ENCODE measurements around the gene SH3GL2.

The SH3GL2 gene

DNA sequence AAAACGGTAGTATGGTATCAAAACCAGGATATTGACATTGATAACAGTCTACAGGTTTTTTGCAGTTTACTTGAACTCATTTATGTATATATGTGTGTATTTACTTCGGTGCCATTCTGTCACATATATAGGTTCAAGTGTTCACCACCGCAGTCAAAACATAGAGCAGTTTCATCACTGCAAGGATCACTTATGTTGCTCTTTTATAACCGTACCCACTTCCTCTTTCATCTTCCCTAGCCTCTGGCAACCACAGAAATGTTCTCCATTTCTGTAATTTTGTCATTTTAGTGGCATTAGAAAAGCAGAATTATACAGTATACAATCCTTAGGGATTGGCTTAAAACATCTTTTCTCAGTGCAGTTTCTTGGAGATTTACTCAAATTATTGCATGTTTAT lies 90.3 kb downstream of the SH3GL2 start:
- no peak for DNase-seq

GRCh38 chr9:17682684-17683083 lies 103.8 kb downstream of the SH3GL2 start:
- DNase-seq: no peak

GRCh38 chr9:17688834-17689233 lies 110.0 kb downstream of the SH3GL2 start:
- DNase-seq: no peak

- DNase-seq: no peak
Observed at GRCh38 chr9:17694336-17694735, 115.5 kb downstream of the SH3GL2 start.

DNA sequence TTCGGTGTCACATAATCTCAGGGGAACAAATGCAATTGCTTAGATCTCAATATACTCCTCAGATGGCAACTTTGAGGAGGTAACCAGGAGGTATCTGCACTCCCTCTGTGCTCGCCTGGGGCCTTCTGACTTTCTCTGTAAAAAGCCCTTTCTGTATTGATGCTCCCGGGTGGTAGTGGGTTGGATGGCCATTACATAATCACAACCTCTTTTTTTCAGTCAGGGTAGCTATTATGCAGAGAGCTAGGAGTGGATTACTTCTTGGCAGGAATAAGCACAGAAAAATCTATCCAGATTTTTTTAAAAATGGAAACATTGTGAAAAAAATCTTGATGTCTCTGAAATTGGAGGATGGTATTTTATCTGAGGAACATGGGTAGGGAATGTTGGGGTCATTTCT lies 116.6 kb downstream of the SH3GL2 start:
- no peak for DNase-seq

- DNase-seq: no peak
Observed at GRCh38 chr9:17699615-17700330, 120.9 kb downstream of the SH3GL2 start.

DNA sequence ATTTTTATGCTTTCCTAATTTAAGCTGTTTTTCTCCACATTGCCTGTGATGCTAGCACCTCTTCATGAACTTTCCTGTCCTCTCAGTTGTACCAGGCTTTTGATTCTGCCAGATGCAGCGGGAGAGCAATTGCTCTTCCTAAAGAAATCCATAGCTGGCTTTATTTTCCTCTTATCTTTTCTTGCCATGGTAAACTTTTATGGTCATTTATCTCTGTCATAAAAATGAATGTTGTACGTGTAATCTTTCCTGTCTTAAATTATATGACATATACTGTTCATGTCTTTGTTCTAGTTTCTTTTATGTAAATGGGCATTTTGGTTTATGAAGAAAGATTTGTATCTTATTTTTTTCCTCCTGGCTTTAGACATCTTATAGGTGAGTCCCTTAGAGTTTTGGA lies 127.5 kb downstream of the SH3GL2 start:
- DNase-seq: no peak

DNA sequence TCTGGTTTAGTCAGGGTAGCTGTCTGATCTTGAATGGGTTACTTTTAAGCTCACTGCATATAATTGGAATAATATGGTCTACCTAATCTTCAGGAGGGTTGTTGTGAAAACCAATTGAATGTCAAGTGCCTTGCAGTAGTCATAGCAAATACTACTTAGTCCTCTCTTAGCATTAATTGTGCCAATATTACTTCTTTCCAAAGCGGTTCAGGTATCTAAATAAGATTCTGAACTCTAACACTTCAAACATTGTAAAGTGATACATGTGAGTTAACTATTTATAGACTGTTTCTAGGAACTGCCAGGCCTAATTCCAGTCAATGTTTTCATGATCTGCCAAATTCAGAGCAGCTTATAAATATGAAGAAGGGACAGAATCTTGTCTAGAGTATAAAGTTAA lies 140.2 kb downstream of the SH3GL2 start:
- no peak for DNase-seq

DNA sequence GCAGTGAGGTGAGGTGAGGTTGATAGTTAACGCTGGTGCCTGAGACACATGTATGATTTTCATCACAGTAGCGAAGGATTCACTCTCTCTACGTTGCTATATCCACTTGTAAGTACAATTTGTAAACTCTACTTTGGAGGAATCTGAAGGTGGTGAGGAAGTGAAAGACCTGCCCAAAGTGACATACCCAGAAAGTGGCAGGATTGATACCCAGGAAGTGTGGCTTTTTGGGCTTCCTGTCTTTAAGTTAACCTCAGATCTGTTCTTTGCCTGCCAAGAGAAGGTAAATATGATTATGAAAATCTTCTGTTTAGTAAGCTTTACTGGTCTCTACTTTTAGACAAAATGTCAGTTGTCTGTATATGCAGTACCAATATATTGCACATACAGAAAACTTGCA lies 143.1 kb downstream of the SH3GL2 start:
- DNase-seq: no peak

- DNase-seq: no peak
Observed at GRCh38 chr9:17723656-17724055, 144.8 kb downstream of the SH3GL2 start.

- no peak for DNase-seq
Observed at GRCh38 chr9:17725399-17726010, 146.6 kb downstream of the SH3GL2 start.

GRCh38 chr9:17726298-17726697 lies 147.4 kb downstream of the SH3GL2 start:
- DNase-seq: no peak

GRCh38 chr9:17730899-17731298 lies 152.0 kb downstream of the SH3GL2 start:
- DNase-seq: no peak

DNA sequence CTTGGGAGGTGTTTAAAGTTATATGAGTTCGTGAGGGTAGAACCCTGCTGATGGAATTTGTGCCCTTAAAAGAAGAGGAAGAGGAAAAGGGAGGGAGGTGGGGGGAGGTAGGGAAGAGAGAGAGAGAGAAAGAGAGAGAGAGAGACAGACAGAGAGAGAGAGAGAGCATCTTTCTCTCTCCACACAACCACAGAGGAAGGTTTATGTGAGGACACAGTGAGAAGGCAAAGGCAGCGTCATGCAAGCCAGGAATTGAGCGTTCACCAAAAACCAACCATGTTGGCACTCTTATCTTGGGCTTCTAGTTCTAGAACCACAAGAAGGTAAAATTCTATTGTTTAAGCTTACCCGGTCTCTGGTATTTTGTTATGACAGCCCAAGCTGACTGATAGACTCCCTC lies 152.4 kb downstream of the SH3GL2 start:
- no peak for DNase-seq

- DNase-seq: no peak
Observed at GRCh38 chr9:17734674-17735073, 155.8 kb downstream of the SH3GL2 start.

- no peak for DNase-seq
Observed at GRCh38 chr9:17735859-17736258, 157.0 kb downstream of the SH3GL2 start.

- DNase-seq: no peak
Observed at GRCh38 chr9:17739022-17739421, 160.2 kb downstream of the SH3GL2 start.

DNA sequence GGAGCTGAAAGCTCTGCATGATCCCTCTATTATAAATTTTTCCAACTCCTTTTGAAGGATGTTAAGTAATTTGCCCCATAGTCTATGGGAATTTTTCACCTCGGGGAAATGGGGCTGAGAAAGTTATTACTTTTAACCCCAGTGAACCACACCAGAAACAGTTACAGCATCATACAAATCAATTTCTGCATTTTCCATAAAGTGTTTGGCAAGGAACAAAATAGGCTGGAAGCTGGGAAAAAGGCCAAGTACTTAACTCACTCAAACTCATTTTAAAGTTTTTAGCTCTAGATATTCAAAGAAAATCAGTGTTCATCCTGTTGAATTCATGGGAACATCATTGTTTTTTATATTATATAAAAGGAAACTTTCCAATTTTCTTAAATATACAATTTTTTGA lies 160.9 kb downstream of the SH3GL2 start:
- DNase-seq: no peak

GRCh38 chr9:17742067-17742466 lies 163.2 kb downstream of the SH3GL2 start:
- DNase-seq: no peak

DNA sequence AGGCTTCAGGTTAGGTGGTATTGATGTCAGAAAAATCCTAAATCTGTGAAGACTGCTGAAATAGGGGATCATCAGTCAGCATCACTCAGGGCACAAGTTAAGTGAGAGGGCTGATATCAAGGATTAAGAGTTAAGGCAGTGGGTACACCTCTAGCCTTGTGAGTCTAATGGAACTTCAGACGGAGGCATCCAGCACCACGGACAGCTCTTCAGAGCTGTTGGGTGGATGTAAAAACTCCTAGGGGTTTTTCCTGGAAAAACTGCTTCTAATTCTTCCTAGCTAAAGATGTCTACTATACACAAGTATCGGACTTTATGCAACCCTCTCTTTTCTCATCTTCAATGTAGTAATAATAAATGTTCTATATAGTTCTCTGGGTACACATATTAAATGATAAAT lies 165.9 kb downstream of the SH3GL2 start:
- no peak for DNase-seq

- no peak for DNase-seq
Observed at GRCh38 chr9:17750269-17750668, 171.4 kb downstream of the SH3GL2 start.

DNA sequence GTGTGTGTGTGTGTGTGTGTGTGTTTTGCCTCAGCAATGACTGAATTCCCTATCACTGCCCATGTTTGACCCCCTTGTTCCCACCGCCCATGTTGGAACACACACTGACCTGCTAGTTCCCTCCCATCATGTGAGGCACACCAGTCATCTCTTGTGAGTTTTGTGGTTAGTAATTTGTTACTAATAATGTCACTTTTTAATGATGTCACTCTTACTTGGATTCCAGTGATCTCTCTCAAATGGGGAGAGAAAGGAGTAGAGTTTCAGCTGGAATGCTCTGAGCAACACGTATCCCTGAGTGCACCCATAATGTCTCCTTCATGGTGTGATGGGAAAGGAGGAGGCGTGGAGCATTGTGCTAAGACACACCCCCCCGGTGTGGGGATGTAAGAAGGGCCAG lies 172.6 kb downstream of the SH3GL2 start:
- no peak for DNase-seq

DNA sequence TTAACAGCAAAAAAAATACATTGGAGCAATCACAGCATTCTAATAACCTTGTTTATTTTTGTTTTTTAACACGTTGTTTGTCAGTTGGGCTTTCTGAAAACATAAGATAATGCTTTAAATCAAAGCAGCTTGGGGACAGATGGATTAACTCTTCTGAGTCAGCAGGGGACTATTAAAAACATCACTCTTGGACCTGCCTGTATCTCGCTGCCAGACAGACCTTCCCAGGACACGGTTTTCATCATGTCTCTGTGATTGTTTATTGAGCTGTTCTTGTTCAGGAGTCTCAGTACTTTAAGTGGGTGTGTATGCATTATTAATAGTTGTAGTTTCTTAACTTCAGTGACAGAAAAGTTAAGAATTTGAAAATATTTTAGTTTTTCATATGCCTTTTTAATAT lies 173.2 kb downstream of the SH3GL2 start:
- no peak for DNase-seq

GRCh38 chr9:17757816-17758215 lies 178.9 kb downstream of the SH3GL2 start:
- no peak for DNase-seq

DNA sequence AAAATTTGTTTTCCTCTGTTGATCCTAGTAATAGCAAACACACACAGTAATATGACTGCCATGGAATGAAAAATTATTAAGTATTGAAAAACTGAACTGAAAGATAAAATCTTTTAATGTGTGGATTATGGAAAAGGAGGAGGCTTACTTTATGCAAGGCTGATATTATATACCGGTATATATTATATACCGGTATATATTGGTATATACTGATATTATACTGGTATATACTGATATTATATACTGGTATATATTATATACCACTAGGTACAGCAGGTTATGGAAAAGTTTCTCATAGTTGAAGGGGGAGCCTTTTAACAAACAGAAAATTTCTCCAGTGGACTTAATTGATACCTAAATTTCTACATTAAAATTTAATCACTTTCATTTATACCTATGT lies 181.4 kb downstream of the SH3GL2 start:
- DNase-seq: no peak
